UCSD-AML1 (cell line): ENCODE data around the gene PDE6B.

Source experiments
- DNase-seq: peaks from one replicate; lab custom pipeline; 2025; ENCODE audit not compliant: unreplicated experiment; lab: John Stamatoyannopoulos, UW

Gene PDE6B

DNA sequence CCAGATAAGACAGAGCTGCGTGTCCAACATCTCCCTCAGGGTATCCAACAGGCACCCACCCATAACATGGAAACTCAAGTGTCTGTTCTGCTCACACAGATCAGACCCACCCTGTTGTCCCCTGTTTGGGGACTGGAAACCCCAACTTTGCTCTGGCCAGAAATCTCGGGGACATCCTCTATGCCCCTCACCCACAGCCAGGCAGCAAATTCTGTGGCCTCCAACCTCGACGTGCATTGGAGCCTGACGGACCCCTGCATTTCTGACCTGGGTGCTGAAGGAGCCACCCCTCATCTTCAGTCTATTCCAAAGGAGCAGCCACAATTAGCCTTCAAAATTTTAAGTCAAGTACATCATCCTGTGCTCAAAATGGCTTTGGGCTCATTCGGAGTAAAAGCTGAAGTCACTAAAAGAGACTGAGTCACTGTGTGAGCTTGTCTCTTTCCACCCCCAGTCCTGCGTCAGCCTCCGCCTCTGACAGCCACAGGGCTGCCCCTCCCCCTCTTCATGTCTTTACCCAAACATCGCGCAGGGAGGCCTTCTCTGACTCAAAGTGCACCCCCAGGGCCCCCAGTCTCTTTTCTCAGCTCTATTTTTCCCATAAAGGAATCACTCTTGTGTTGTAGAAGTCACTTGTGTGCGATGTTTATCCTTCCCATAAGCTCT lies 24.4 kb upstream of the PDE6B start:
- DNase-seq, result no peak

- no peak for DNase-seq
Observed at GRCh38 chr4:601612-602558, 23.5 kb upstream of the PDE6B start.

DNA sequence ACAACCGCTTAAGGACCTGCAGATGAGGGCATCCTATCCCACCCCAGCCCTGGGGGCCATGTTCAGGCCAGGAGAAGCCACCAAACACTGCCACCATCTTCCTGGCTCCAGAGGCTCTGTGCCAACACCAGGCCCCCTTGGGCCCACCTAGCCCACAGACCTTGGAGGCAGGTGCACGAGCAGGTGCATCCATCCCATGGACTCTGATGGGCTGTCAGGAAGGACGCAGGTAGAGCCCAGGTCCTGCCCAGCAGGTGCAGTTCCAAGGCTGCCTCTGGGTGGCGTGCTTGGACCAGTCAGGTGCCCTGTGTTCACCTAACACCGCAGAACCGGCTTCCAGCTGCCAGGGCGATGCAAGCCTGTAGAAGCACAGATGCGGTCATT lies 22.8 kb upstream of the PDE6B start:
- no peak for DNase-seq

- DNase-seq, result no peak
Observed at GRCh38 chr4:604131-604530, 21.2 kb upstream of the PDE6B start.

GRCh38 chr4:605702-606425 lies 19.5 kb upstream of the PDE6B start:
- no peak for DNase-seq

- no peak for DNase-seq
Observed at GRCh38 chr4:608236-608635, 17.1 kb upstream of the PDE6B start.

GRCh38 chr4:609400-610050 lies 15.8 kb upstream of the PDE6B start:
- no peak for DNase-seq

DNA sequence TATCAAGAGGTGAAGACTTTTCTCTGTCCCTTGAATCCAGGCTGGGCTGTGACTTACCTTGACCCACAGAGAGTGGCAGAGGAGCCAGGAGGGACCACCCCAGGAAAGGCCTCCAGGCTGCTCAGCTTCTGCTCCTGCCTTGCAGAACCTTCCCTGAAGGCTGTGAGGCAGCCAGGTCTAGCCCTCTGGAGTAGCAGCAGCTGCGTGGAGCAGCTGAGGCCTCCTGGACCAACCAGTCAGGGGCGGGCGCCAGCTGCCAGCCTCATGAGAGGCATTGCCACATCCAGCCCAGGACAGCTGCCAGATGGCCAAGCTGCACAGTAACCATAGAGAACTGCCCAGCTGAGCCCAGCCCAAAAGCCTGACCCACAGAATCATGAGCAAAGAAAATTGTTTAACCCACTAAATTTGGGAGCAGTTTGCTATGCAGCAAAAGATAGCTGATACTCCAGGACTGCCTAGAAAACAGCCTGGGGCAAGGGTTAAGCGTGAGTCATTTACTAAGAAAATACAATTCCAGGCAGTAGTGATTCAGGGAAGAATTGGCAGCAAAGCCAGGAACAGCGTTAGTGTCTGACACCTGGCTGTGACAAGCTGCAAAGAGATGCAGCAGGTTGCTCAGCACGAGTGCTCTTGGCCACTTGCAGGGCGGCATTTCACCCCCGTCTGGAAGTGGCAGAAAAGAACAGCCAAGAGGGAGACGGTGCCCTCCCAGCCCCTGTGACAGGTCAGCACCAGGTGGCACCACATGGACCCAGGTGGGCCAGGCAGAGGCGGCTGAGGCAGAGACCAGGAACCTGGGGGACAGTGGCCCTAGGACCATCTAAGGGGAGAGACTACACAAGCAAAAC lies 14.7 kb upstream of the PDE6B start:
- DNase-seq, result no peak

DNA sequence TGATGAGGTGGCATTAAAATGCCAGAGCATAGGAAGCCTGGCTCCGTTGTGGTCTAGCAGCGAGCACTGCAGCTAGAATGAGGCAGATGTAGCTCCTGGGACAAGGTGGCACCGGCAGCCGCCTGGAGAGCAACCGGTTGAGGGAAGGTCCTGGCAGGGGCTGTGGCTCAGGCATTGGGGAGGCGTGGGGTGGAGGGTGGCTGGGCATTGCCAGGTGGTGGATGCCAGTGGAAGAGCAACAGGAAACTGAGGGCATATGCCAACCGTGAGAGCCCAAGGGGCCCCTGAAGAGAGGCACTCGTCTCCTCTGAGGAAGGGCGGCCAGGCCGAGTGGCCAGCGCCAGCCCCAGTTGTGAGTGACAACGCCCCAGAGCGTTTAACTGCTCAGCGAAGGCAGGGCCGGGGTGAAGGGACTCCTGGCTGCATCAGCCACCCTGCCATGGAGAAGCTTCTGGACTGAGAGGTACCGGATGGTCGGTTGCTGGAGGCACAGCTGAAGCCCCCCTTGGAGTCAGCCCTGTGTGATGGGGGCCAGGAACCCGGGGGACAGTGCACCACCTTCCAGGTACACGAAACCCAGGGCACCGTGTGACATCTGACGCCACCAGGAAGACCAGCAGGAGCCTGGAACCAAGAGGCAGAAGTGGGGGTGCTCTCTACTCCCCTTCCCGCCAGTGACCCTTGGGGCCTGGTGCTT lies 13.2 kb upstream of the PDE6B start:
- no peak for DNase-seq

DNA sequence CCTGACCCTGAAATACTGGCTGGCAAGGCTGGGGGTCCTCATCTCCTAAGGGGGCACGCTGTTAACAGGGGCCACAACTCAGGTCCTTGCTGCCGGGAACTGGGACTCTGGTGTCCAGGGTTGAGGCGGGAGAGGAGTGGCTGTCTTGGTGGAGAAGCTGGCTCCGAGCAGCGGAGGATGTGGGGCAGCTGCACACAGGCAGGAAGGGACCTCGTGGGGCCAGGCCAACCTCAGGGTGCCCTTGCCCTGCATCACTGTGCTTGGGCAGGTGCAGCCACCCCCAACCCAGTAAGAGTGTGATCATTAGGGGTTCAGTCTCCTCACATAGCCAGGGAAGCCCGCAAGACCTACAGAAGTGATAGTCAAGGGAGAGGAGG lies 12.6 kb upstream of the PDE6B start:
- DNase-seq, result no peak

DNA sequence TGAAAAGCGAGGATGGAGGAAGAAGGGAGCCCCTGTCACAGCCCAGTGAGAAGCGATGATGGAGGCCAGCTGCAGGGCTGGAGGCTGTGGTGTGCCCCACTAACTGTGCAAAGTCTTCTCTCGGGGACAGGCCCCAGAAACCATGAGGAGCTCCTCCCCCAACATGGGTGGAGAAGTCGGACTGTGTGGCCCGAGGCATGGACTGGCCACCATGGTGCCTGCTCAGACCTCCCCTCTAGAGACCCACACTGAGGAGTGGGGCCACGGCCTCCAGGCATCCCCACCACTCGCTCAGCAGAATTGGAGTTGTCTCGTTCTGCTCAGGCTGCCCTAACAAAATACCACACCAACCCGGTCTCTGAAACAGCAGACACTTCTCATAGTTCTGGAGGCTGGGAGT lies 12.2 kb upstream of the PDE6B start:
- no peak for DNase-seq

- no peak for DNase-seq
Observed at GRCh38 chr4:616091-616490, 9.3 kb upstream of the PDE6B start.

DNA sequence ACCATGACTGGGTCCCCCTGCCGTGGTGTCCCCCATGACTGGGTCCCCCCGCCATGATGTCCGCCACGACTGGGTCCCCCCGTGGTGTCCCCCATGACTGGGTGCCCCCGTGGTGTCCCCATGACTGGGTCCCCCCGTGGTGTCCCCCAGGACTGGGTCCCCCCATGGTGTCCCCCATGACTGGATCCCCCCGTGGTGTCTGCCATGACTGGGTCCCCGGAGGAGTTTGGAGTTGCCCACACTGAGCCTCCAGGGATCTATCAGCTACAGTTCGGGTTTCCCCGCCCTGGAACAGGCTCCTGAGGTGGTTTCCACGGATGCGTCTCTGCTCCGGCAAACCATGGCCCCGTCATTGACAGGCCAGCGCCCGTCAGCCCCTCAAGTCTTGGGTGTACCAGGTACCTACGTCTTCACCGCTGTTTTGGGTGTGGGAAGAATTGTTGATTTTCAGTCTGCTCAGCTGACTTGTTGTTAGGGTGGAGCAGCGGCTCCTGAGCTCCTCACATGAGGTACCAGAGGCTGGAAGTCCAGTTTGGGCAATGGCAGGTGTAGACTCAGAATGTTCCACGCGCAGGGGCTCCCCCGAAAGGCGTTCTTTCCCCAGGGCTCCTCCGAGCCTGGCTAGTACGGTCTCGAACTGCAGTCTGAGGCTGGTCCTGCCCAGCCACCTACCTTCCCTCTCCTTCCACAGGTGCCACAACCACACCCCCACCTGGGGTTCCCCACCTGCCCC lies 8.3 kb upstream of the PDE6B start:
- no peak for DNase-seq

GRCh38 chr4:617644-618641 lies 7.4 kb upstream of the PDE6B start:
- no peak for DNase-seq

- DNase-seq, result no peak
Observed at GRCh38 chr4:620201-620600, 5.2 kb upstream of the PDE6B start.

GRCh38 chr4:620851-621261 lies 4.5 kb upstream of the PDE6B start:
- no peak for DNase-seq

- no peak for DNase-seq
Observed at GRCh38 chr4:621296-622070, 3.9 kb upstream of the PDE6B start.
